Astrocyte (in vitro differentiated cells and primary cell): ENCODE data around the gene KNTC1. TPM values are rescaled to one million over a fixed set of nuclear protein-coding genes. Genes with fewer than 3 reads are reported as not detected.

Experiments
- DNase-seq: peaks from one replicate; pipeline ENCODE4 v3.0.0-alpha.2; 2010; ENCODE audit warnings: low read depth
- FAIRE-seq: peaks from 2 replicates; lab custom pipeline; 2011; peaks lifted over from hg19 to GRCh38; lab: Jason Lieb, UNC
- H2AFZ ChIP-seq: 2 replicates; pipeline ENCODE4 v1.6.0; 2012; ENCODE audit warnings: low read depth, low read length, inconsistent platforms
- H3K27ac ChIP-seq: 2 replicates; pipeline ENCODE4 v1.5.1; 2011; ENCODE audit warnings: low read depth, low read length, inconsistent platforms
- H3K27me3 ChIP-seq: 2 replicates; pipeline ENCODE4 v1.6.0; 2011; ENCODE audit warnings: low read length, inconsistent platforms; ENCODE audit not compliant: insufficient read depth
- H3K36me3 ChIP-seq: 2 replicates; pipeline ENCODE4 v1.5.1; 2011; ENCODE audit warnings: low read length, inconsistent platforms; ENCODE audit not compliant: insufficient read depth
- H3K4me1 ChIP-seq: 2 replicates; pipeline ENCODE4 v1.5.1; 2011; ENCODE audit warnings: low read length, inconsistent platforms; ENCODE audit not compliant: insufficient read depth
- H3K4me2 ChIP-seq: 2 replicates; pipeline ENCODE4 v1.6.0; 2012; ENCODE audit warnings: low read length, inconsistent platforms
- H3K4me3 ChIP-seq: 2 replicates; pipeline ENCODE4 v1.5.1; 2011; ENCODE audit warnings: low read depth, mild to moderate bottlenecking, low read length, inconsistent platforms; ENCODE audit not compliant: insufficient read depth
- H3K79me2 ChIP-seq: 2 replicates; pipeline ENCODE4 v1.6.0; 2012; ENCODE audit warnings: mild to moderate bottlenecking, low read length, inconsistent platforms; ENCODE audit not compliant: insufficient read depth
- H3K9ac ChIP-seq: 2 replicates; pipeline ENCODE4 v1.6.0; 2012; ENCODE audit warnings: mild to moderate bottlenecking, low read length, inconsistent platforms
- H3K9me3 ChIP-seq: 2 replicates; pipeline ENCODE4 v1.5.1; 2012; ENCODE audit warnings: low read depth, mild to moderate bottlenecking, low read length, inconsistent platforms; ENCODE audit not compliant: insufficient read depth
- H4K20me1 ChIP-seq: 2 replicates; pipeline ENCODE4 v1.6.0; 2012; ENCODE audit warnings: low read length, inconsistent platforms; ENCODE audit not compliant: insufficient read depth
- H3K27ac Mint-ChIP-seq: one replicate; pipeline ENCODE4 v1.8.0; 2021; ENCODE audit warnings: mild to moderate bottlenecking, mixed read lengths; ENCODE audit not compliant: unreplicated experiment
- H3K27me3 Mint-ChIP-seq: one replicate; pipeline ENCODE4 v1.8.0; 2021; ENCODE audit warnings: low read depth, mixed read lengths; ENCODE audit not compliant: unreplicated experiment
- H3K36me3 Mint-ChIP-seq: one replicate; pipeline ENCODE4 v1.8.0; 2021; ENCODE audit warnings: low read depth, mixed read lengths; ENCODE audit not compliant: unreplicated experiment
- H3K4me1 Mint-ChIP-seq: one replicate; pipeline ENCODE4 v1.8.0; 2021; ENCODE audit warnings: low read depth, mixed read lengths; ENCODE audit not compliant: unreplicated experiment
- H3K4me3 Mint-ChIP-seq: one replicate; pipeline ENCODE4 v1.8.0; 2021; ENCODE audit warnings: mild to moderate bottlenecking, moderate library complexity, mixed read lengths; ENCODE audit not compliant: unreplicated experiment
- H3K9me3 Mint-ChIP-seq: one replicate; pipeline ENCODE4 v1.8.0; 2021; ENCODE audit warnings: mild to moderate bottlenecking, mixed read lengths; ENCODE audit not compliant: unreplicated experiment
- CTCF ChIP-seq: IDR thresholded peaks from 2 replicates; pipeline ENCODE4 v1.5.1; 2011; ENCODE audit warnings: low read depth, mild to moderate bottlenecking, inconsistent platforms, low read length, moderate library complexity; ENCODE audit not compliant: insufficient read depth
- EZH2 ChIP-seq: IDR thresholded peaks from 2 replicates; pipeline ENCODE4 v1.6.1; 2012; ENCODE audit warnings: mild to moderate bottlenecking, low read length, inconsistent platforms; ENCODE audit not compliant: insufficient read depth
- total RNA-seq: library from RNA; stranded (reverse); gene quantifications from 2 replicates; pipeline ENCODE4 v1.2.1, GENCODE V29; 2021

KNTC1 gene
- total RNA-seq, 1 donor from 2014 or later, result 10.6 TPM

GRCh38 chr12:122659579-122659978, 132.5 kb downstream of the KNTC1 start:
- Mint-ChIP-seq H3K4me1 (no peaks in the 10 kb centered on the region), H3K27me3 (peaks cover 2% of the 10 kb centered on the region), H3K4me3 (no peak overlapping the region), H3K9me3 (no peaks in the 10 kb centered on the region), H3K27ac (no peak overlapping the region), H3K36me3 (no peaks in the 10 kb centered on the region)
- no peaks in the 10 kb centered on the region for H3K36me3 ChIP-seq
- DNase-seq (no peak), FAIRE-seq (no peak)
- no peak overlapping the region for H3K9ac ChIP-seq
- no peaks in the 10 kb centered on the region for H4K20me1 ChIP-seq
- no peaks in the 10 kb centered on the region for H3K27me3 ChIP-seq
- no peaks in the 10 kb centered on the region for H3K9me3 ChIP-seq
- H3K4me1 ChIP-seq, result no peaks in the 10 kb centered on the region
- TF ChIP-seq EZH2 (no peak), CTCF (no peak)
- no peaks in the 10 kb centered on the region for H3K79me2 ChIP-seq
- no peak overlapping the region for H3K4me3 ChIP-seq
- no peak overlapping the region for H3K4me2 ChIP-seq
- no peak overlapping the region for H2AFZ ChIP-seq
- H3K27ac ChIP-seq, result no peak overlapping the region

- no peak overlapping the region for H3K4me3 ChIP-seq
- no peaks in the 10 kb centered on the region for H3K79me2 ChIP-seq
- TF ChIP-seq EZH2 (no peak), CTCF (no peak)
- no peak overlapping the region for H3K9ac ChIP-seq
- FAIRE-seq (no peak), DNase-seq (no peak)
- no peaks in the 10 kb centered on the region for H3K4me1 ChIP-seq
- Mint-ChIP-seq H3K36me3 (no peaks in the 10 kb centered on the region), H3K27ac (no peak overlapping the region), H3K27me3 (peaks cover 2% of the 10 kb centered on the region), H3K4me3 (no peak overlapping the region), H3K4me1 (no peaks in the 10 kb centered on the region), H3K9me3 (no peaks in the 10 kb centered on the region)
- H3K9me3 ChIP-seq, result no peaks in the 10 kb centered on the region
- no peaks in the 10 kb centered on the region for H3K36me3 ChIP-seq
- no peaks in the 10 kb centered on the region for H4K20me1 ChIP-seq
- H2AFZ ChIP-seq, result no peak overlapping the region
- no peak overlapping the region for H3K4me2 ChIP-seq
- H3K27ac ChIP-seq, result no peak overlapping the region
- no peaks in the 10 kb centered on the region for H3K27me3 ChIP-seq
Measured at GRCh38 chr12:122661246-122661645, 134.2 kb downstream of the KNTC1 start.

- peaks cover 2% of the 10 kb centered on the region for H3K27me3 Mint-ChIP-seq
- no peak overlapping the region for H3K27ac ChIP-seq
- no peak overlapping the region for H3K9ac ChIP-seq
- H3K27ac Mint-ChIP-seq, result no peak overlapping the region
- no peak overlapping the region for H3K4me2 ChIP-seq
- FAIRE-seq (no peak), DNase-seq (no peak)
- H3K27me3 ChIP-seq, result no peaks in the 10 kb centered on the region
- H2AFZ ChIP-seq, result no peak overlapping the region
- no peaks in the 10 kb centered on the region for H4K20me1 ChIP-seq
- H3K4me3 ChIP-seq, result no peak overlapping the region
- H3K9me3 Mint-ChIP-seq, result no peaks in the 10 kb centered on the region
- no peaks in the 10 kb centered on the region for H3K36me3 Mint-ChIP-seq
- no peaks in the 10 kb centered on the region for H3K4me1 ChIP-seq
- H3K36me3 ChIP-seq, result no peaks in the 10 kb centered on the region
- H3K4me1 Mint-ChIP-seq, result no peaks in the 10 kb centered on the region
- H3K9me3 ChIP-seq, result no peaks in the 10 kb centered on the region
- no peak overlapping the region for H3K4me3 Mint-ChIP-seq
- no peaks in the 10 kb centered on the region for H3K79me2 ChIP-seq
- TF ChIP-seq CTCF (no peak), EZH2 (no peak)
Measured at GRCh38 chr12:122661938-122662337, 134.9 kb downstream of the KNTC1 start.
